Sciatic nerve (tissue), 2 donors: ENCODE data around the gene ERC2. TPM values are rescaled to one million over a fixed set of nuclear protein-coding genes. Genes with fewer than 3 reads are reported as not detected.

ENCODE experiments used
- ATAC-seq: fragments of 200-7000 bp; cut with Tn5 transposase; one replicate; pipeline ENCODE4 v1.9.1; 2020; ENCODE audit warnings: mild to moderate bottlenecking, moderate library complexity
- DNase-seq: peaks from one replicate; pipeline ENCODE4 v3.0.0-alpha.2; 2020; ENCODE audit warnings: low spot score
- intact Hi-C: fragments of 100-400 bp; cut with DNase I; formaldehyde crosslinking; loops from one replicate; pipeline ENCODE4 v1.14.2; 2022
- total RNA-seq: library from RNA; stranded (reverse); fragmentation: NEBNext Ultra II Directional; extraction: Animal tissue kit (Norgen Biotek cat#: 25700); gene quantifications from one replicate; pipeline ENCODE4 v1.2.1, GENCODE V29; 2021
- donor health status: DM: no; HTN: no; CAD: no.
- donor health status: DM: no; HTN: no; CAD: no.

Gene ERC2
- total RNA-seq, 1 donor from 2014 or later: 1.7 TPM

- ATAC-seq: no peak
- intact Hi-C loops: no loop called here
- no peak for DNase-seq
Measured at GRCh38 chr3:56452085-56452484, 16.2 kb downstream of the ERC2 start.

GRCh38 chr3:56443372-56443771 is 24.9 kb downstream of the ERC2 start:
- intact Hi-C loops: loop anchor here (10.0 kb wide), 1 partner anchor 1771 kb away; the partner anchor contains the start of gene DNASE1L3
- DNase-seq (no peak), ATAC-seq (no peak)

- ATAC-seq (no peak), DNase-seq (no peak)
- intact Hi-C loops: no loop called here
Measured at GRCh38 chr3:56428667-56429066, 39.6 kb downstream of the ERC2 start.

GRCh38 chr3:56424885-56425284 is 43.4 kb downstream of the ERC2 start:
- DNase-seq (no peak), ATAC-seq (no peak)
- intact Hi-C loops: no loop called here

GRCh38 chr3:56424336-56424735 is 43.9 kb downstream of the ERC2 start:
- DNase-seq (no peak), ATAC-seq (no peak)
- intact Hi-C loops: no loop called here

GRCh38 chr3:56423661-56424099 is 44.6 kb downstream of the ERC2 start:
- DNase-seq (no peak), ATAC-seq (no peak)
- intact Hi-C loops: no loop called here

- no peak for ATAC-seq
- no peak for DNase-seq
- intact Hi-C loops: no loop called here
Measured at GRCh38 chr3:56422316-56422715, 46.0 kb downstream of the ERC2 start.

GRCh38 chr3:56421205-56421604 is 47.1 kb downstream of the ERC2 start:
- intact Hi-C loops: no loop called here
- DNase-seq: no peak
- no peak for ATAC-seq

GRCh38 chr3:56415652-56416051 is 52.6 kb downstream of the ERC2 start:
- ATAC-seq (no peak), DNase-seq (no peak)
- intact Hi-C loops: no loop called here

- no peak for DNase-seq
- intact Hi-C loops: no loop called here
- no peak for ATAC-seq
Measured at GRCh38 chr3:56413911-56414310, 54.4 kb downstream of the ERC2 start.

GRCh38 chr3:56411166-56411565 is 57.1 kb downstream of the ERC2 start:
- ATAC-seq: no peak
- no peak for DNase-seq
- intact Hi-C loops: no loop called here

GRCh38 chr3:56410576-56410975 is 57.7 kb downstream of the ERC2 start:
- ATAC-seq (no peak), DNase-seq (no peak)
- intact Hi-C loops: no loop called here

GRCh38 chr3:56409790-56410189 is 58.5 kb downstream of the ERC2 start:
- ATAC-seq (no peak), DNase-seq (no peak)
- intact Hi-C loops: no loop called here

GRCh38 chr3:56408761-56409196 is 59.5 kb downstream of the ERC2 start:
- DNase-seq (no peak), ATAC-seq (no peak)
- intact Hi-C loops: no loop called here

GRCh38 chr3:56406826-56407515 is 61.3 kb downstream of the ERC2 start:
- intact Hi-C loops: no loop called here
- no peak for DNase-seq
- ATAC-seq: no peak

- no peak for ATAC-seq
- no peak for DNase-seq
- intact Hi-C loops: no loop called here
Measured at GRCh38 chr3:56404884-56405283, 63.4 kb downstream of the ERC2 start.

- DNase-seq (no peak), ATAC-seq (no peak)
- intact Hi-C loops: no loop called here
Measured at GRCh38 chr3:56398659-56399058, 69.6 kb downstream of the ERC2 start.

- intact Hi-C loops: no loop called here
- ATAC-seq: no peak
Measured at GRCh38 chr3:56397798-56398197, 70.5 kb downstream of the ERC2 start.

GRCh38 chr3:56389183-56389830 is 79.0 kb downstream of the ERC2 start:
- no peak for ATAC-seq
- no peak for DNase-seq
- intact Hi-C loops: no loop called here

More at GRCh38 chr3:56397798-56398197, 70.5 kb downstream of the ERC2 start:
- DNase-seq: no peak

GRCh38 chr3:56383092-56383491 is 85.2 kb downstream of the ERC2 start:
- DNase-seq (no peak), ATAC-seq (no peak)
- intact Hi-C loops: no loop called here
